T47D (cell line): ENCODE data around the gene MARCHF2.
"Not testable (repeated sequence)": the region's sequence is repeated elsewhere in the genome, so short reads cannot be mapped to it uniquely, and the experiment has no call there.

ENCODE experiments used
- DNase-seq, 2 experiments: peaks; one replicate each; pipeline versions ENCODE4 v3.0.0 to v3.0.0-alpha.2; 2011 to 2012; ENCODE audit warnings: low read depth in 1 of 2, low spot score in 1 of 2
- JUND ChIP-seq: IDR thresholded peaks from 2 replicates; pipeline ENCODE4 v1.6.1; 2012; ENCODE audit warnings: low read depth
- in situ Hi-C: cut with HindIII; loops from 2 replicates; pipeline ENCODE4 v1.10.0; 2016; ENCODE audit warnings: low sequenced_read_pairs, low pct_unique_long_range_greater_than_20kb

Gene MARCHF2, protein sequence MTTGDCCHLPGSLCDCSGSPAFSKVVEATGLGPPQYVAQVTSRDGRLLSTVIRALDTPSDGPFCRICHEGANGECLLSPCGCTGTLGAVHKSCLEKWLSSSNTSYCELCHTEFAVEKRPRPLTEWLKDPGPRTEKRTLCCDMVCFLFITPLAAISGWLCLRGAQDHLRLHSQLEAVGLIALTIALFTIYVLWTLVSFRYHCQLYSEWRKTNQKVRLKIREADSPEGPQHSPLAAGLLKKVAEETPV

DNA sequence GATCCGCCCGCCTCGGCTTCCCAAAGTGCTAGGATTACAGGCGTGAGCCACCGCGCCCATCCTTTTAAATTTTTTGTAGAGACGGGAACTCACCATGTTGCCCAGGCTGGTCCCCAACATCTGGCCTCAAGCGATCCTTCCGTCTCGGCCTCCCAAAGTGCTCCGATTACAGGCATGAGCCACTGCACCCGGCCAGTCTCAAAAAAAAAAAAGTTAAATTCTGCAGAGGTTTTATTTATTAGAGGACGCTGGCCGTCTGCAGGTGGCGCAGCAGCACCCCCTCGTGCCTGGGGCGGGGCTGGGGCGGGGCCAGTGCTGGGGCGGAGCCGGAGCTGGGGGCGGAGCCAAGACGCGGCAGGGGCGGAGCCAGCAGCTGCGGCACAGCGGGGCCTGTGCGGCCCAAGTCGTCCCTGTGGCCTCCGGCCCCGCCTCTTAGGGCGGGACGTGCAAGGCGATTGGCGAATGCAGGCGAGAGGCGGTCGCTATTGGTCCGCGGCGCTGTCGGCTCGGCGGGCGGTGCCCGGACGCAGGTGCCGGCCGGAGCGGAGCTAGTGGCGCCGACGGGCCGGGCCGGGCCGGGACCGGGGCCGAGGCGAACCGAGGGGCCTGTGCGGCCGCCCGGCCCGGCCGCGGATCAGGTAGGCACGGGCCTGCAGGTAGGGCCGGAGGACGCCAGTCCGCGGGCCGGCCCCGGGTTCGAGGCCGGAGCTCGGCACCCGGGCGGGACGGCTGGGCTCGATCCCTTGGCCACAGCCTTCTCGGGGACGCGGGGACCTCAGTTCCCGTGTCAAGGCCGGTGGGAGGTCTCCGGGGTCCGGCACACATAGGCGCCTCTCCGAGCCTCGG, at the start of gene MARCHF2:
MARCHF2 (plus strand) TSS at position 523 of the 846 bp plus-strand sequence. CDS start 8,536 bp downstream, outside the sequence.
- no peak for TF ChIP-seq JUND
- in situ Hi-C loops, result no loop called here
- peak; percentile 87 to 95 for DNase-seq

DNA sequence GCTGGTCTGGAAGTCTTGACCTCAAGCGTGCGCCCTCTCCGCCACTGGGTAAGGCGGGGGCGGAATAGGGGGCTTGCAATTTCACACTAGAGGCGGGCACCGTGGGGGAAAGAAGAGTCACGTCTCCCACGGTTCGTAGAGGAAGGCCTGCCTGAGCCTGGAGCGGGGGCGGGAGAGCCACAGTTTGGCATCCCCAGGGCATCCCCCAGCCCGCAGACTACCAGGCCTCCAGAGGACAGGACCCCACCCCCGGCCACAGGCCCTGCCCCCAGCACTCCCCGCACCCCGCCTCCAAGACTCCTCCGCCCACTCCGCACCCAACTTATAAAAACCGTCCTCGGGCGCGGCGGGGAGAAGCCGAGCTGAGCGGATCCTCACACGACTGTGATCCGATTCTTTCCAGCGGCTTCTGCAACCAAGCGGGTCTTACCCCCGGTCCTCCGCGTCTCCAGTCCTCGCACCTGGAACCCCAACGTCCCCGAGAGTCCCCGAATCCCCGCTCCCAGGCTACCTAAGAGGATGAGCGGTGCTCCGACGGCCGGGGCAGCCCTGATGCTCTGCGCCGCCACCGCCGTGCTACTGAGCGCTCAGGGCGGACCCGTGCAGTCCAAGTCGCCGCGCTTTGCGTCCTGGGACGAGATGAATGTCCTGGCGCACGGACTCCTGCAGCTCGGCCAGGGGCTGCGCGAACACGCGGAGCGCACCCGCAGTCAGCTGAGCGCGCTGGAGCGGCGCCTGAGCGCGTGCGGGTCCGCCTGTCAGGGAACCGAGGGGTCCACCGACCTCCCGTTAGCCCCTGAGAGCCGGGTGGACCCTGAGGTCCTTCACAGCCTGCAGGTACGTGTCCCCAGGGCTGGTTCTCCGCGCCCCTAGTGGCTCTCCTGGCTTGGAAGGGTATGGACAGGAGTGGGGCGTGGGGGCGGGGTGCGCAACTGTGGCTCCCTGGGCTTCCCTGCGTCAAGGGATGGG, 49.0 kb upstream of the MARCHF2 start, which contains the start of gene ANGPTL4:
ANGPTL4 (plus strand) TSS at position 353 of the 969 bp plus-strand sequence; CDS start at position 520, 167 bp downstream.
- in situ Hi-C loops, result no loop called here
- peak; percentile 83 to 87 for DNase-seq
- no peak for TF ChIP-seq JUND

DNA sequence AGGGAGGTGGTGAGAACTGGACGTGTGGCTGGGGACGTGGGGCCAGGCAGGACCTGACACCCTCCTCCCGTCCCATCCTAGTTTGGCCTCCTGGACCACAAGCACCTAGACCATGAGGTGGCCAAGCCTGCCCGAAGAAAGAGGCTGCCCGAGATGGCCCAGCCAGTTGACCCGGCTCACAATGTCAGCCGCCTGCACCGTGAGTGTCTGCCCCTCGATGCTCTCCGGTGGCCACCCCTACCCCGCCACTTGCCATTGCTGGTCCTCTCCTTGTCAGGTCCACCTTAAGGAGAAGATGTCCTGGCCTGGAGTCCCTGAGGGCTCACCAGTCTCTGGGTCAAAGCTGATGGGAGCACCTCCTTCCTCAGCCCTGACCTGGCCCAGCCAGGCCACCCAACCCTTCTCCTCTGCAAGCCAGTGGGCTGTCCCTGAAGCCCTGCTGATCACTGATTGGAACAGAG, 47.0 kb upstream of the MARCHF2 start:
- DNase-seq, result no peak
- in situ Hi-C loops, result no loop called here
- TF ChIP-seq JUND, result no peak

DNA sequence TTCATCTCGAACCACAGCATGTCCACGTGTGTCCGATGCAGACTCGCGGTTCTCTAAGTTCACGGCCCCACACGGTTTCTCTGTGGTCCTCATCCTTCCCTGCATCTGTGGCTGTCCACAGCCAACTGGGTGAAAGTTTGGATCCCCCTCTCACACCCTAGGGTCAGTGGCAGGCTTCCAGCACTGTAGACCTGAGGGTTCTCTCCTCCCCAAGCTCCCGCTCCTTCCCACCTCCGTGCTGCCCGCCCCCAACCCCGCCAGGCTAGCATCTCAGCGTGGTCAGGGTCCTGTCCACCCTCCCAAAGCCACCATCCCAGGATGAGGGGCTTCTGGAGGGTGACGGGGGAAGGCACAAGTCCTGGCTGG, 46.2 kb upstream of the MARCHF2 start:
- no peak for DNase-seq
- in situ Hi-C loops, result no loop called here
- no peak for TF ChIP-seq JUND

DNA sequence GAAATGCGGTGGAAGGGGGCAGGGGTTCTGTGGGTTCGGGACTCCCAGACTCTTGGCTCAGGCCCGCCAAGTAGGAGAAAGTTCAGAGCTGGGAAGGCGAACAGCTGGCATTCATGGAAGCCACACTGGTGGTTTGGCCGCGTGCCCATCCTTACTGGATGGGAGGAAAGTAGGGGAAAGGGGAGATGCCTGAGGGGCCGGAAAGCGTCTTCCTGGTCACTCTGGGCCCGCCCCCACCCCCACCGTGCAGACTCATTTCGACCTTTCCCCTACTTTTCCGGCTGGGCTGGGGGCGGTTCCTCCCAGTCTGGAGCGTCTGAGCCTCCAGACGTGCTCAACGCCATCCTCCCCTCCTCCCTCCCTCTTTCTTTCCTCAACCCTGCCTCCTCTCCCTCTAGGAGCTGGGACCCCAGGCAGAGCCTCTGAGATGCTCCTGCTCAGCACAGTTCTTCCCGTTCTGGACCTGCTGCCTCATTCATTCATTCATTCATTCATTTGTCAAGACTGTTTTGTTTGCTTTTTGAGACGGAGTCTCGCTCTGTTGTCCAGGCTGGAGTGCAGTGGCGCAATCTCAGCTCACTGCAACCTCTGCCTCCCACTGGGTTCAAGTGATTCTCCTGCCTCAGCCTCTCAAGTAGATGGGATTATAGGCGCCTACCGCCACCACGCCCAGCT, 45.6 kb upstream of the MARCHF2 start:
- no peak for TF ChIP-seq JUND
- in situ Hi-C loops, result no loop called here
- peak in 1 of 2 experiments; percentile 90 for DNase-seq

DNA sequence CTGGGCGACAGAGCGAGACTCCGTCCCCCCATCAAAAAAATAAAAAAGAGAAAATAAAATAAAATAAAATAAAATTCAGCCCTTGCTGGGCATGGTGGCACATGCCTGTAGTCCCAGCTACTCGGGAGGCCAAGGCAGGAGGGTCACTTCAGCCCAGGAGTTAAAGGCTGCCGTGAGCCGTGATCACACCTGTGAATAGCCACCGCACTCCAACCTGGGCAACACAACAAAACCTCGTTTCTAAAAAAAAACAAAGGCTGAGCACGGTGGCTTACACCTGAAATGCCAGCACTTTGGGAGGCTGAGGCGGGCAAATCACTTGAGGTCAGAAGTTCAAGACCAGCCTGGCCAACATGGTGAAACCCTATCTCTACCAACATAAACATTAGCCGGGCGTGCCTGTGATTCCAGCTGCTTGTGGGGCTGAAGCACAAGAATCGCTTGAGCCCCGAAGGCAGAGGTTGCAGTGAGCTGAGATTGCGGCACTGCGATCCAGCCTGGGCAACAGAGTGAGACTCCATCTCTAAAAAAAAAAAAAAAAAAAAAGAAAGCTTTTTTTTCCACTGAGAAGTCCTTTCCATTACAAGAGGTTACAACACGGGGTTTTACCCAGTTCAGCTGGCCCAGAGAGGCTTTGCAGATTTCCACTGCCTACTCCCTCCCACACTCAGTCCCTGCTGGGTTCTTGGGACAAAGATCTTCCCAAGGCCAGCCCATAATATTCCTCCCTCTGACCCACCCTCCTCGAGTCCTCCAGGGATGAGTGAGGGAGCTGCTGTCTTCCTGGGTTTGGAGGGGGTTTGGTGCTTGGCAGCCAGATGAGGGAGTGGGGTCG, 42.7 kb upstream of the MARCHF2 start:
- in situ Hi-C loops, result no loop called here
- no peak for DNase-seq
- TF ChIP-seq JUND, result no peak

DNA sequence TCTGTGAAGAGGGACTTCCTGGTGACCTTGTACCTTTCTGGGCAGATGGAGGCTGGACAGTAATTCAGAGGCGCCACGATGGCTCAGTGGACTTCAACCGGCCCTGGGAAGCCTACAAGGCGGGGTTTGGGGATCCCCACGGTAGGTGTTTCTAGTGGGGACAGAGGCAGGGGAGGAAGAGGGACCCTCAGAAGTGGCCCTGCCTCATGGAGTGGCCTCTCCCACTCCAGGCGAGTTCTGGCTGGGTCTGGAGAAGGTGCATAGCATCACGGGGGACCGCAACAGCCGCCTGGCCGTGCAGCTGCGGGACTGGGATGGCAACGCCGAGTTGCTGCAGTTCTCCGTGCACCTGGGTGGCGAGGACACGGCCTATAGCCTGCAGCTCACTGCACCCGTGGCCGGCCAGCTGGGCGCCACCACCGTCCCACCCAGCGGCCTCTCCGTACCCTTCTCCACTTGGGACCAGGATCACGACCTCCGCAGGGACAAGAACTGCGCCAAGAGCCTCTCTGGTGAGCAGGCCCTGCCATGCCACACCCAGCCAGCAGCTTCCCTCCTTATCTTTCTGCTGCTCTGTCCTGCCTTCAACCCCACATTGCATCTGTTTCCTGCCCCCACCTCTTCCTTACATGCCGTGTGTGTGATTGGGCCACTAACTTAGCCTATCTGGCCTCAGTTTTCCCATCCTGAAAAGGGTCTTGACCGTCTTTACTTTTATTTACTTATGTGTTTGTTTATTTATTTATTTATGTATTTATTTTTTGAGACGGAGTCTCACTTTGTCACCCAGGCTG, 41.9 kb upstream of the MARCHF2 start:
- no peak for DNase-seq
- in situ Hi-C loops, result no loop called here
- TF ChIP-seq JUND, result no peak

DNA sequence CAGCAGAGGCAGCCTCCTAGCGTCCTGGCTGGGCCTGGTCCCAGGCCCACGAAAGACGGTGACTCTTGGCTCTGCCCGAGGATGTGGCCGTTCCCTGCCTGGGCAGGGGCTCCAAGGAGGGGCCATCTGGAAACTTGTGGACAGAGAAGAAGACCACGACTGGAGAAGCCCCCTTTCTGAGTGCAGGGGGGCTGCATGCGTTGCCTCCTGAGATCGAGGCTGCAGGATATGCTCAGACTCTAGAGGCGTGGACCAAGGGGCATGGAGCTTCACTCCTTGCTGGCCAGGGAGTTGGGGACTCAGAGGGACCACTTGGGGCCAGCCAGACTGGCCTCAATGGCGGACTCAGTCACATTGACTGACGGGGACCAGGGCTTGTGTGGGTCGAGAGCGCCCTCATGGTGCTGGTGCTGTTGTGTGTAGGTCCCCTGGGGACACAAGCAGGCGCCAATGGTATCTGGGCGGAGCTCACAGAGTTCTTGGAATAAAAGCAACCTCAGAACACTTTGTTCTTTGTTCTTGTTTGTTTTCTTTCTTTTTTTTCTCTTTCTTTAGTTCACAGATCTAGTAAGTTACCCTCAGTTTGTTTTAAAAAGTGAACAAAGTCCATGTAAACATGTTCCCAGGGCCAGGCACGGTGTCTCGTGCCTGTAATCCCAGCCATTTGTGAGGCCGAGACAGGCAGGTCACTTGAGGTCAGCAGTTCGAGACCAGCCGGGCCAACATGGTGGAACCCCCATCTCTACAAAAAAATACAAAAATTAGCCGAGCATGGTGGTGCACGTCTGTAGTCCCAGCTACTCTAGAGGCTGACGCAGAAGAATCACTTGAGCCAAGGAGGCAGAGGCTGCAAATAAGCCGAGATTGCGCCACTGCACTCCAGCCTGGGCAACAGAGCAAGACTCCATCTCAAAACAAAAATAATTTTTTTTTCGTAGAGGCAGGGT, 39.0 kb upstream of the MARCHF2 start:
- no peak for TF ChIP-seq JUND
- in situ Hi-C loops, result no loop called here
- no peak for DNase-seq

DNA sequence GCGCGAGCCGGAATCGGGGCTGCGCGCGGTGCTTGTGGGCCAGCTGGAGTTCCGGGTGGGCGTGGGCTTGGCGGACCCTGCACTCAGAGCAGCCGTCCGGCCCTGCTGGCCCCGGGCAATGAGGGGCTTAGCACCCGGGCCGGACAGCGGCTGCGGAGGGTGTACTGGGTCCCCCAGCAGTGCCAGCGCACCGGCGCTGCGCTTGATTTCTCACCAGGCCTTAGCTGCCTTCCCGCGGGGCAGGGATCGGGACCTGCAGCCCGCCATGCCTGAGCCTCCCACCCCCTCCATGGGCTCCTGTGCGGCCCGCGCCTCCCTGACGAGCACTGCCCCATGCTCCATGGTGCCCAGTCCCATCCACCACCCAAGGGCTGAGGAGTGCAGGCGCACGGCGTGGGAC, 37.3 kb upstream of the MARCHF2 start:
- in situ Hi-C loops, DNase-seq: not testable (repeated sequence)

DNA sequence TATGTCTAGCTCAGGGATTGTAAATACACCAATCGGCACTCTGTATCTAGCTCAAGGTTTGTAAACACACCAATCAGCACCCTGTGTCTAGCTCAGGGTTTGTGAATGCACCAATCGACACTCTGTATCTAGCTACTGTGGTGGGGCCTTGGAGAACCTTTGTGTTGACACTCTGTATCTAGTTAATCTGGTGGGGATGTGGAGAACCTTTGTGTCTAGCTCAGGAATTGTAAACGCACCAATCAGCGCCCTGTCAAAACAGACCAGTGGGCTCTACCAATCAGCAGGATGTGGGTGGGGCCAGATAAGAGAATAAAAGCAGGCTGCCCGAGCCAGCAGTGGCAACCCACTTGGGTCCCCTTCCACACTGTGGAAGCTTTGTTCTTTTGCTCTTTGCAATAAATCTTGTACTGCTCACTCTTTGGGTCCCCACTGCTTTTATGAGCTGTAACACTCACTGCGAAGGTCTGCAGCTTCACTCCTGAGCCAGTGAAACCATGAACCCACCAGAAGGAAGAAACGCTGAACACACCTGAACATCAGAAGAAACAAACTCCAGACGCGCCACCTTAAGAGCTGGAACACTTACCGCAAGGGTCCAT, 36.6 kb upstream of the MARCHF2 start:
- in situ Hi-C loops, DNase-seq: not testable (repeated sequence)
